ENCODE measurements around the gene SRI.

The SRI gene

DNA sequence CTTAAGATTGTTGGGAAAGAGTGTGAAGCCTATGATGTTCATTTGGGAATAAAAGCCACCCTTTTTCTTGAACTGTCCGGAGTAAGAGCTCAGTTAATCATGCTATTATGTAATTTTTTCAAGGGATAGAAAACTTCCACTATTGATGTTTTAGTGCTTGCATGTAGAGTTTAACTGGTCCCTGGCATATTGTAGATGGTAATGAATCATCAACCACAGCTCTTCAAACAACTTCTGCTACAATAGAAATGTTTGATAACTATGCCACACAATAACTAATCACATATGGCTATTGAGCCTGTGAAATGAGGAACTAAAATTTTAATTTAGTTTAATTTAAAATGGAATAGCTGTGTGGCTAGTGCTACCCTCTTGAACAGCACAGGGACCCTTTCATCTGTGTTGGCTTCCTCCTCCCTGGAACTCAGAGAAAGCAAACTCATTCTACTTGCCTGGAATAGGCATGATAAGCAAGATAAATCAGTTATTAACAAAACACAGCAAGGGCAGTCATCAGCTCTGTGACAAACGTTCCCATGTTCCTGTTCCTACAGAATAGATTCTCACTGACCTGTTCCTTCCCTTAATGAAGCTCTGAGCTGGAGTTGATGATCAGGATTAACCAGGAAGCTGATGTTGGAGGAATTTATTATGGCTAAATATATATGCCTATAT, 4.9 kb upstream of the SRI start:
- DNase-seq: no peak

DNA sequence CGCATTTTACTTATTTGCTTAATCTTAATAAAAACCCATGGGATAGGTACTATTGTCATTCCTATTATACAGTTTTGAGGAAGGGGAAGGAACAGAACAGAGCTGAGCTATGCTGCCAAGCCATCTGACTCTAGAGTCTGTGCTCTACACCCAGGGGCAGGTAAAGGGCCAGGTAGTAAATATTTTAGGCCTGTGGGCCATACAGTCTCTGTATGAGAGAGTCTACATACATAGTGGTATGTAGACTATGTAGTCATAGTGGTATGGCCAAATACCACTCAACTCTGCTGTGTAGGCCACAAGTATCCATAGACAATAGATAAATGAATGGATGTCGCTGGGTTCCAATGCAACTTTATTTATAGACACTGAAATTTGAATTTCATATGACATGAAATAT, 3.4 kb upstream of the SRI start:
- DNase-seq: no peak

DNA sequence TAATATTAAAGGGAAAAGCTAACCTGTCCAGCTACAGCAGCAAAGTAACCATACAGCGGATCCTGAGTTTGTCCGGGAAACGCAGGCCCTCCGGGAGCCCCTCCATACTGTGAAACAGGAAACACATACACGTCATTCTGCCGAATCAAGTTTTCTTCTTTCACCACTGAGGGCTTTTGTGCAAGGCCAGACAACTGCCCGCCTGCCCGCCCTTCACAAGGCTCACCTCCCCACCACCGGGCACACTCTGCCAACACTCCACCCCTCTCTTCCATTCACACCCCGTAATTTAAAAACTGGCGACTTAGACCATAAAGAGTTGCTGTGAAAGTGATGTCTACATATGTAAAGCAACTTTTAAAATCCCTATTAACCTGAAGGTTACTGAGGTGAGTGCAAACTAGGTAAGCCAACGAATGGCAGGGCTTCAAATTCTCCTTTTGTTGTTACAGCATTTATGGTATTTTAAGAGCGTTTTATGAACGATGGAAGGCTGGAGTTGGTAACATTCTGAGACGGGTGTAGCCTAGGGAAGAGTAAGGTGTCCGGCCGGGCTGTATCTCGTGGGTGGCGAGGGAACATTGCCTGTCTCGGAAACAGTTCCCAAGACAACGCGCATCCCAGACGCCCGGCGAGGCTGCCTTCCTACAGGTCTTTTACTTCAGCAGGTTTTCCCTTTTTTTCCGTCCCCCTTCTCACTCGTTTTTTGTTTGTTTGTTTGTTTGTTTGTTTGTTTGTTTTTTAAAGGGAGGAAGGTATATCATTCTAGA, 817 bp downstream of the SRI start:
- no peak for DNase-seq

DNA sequence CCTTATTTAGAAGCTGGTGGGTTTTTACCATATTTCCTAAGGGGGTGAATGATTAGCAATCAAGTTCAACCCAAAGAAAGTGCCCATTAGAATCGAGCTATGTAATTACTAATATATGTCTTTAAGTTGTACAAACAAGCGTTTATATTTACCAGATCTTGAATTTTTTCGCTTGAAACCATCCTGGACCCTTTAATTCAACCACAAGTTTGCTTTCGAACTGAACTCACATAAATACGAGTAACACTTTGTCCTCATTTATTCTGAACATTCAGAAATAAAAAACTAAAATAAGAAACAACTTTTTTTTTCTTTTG, 1.5 kb downstream of the SRI start:
- DNase-seq: no peak

DNA sequence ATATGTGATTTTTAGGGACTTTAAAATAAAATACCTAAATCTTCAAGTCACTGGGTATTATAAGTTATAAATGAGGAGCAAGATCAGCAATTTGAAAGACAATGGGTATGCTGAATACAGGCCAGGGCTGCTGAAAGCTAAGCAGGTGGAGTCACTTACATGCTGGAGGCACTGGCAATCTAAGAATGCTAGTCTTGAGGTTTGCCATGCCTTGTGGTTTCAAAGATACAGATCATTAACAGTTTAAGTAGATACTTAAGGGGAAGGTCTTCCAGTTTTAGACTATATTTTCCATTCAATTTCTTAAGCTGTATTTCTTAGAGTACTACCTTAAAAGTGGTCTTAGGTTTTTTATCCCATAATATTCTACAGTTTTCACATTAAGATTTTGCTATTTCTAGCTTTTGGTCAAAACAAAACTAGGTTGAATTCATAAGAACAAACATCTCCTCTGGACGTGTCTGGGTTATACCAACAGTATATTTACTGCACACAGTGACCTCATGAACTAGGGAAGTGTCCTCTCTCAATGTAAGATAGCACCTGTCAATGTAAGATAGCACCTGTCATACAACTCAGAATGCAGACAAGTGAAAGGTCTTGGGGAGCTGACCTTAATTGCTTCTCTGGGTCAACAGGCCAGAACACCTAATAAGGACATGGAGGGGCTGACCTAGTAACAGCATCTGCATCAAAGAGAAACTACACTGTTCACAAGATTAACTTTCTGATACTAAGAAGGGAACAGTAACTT, 2.0 kb downstream of the SRI start:
- DNase-seq: no peak

DNA sequence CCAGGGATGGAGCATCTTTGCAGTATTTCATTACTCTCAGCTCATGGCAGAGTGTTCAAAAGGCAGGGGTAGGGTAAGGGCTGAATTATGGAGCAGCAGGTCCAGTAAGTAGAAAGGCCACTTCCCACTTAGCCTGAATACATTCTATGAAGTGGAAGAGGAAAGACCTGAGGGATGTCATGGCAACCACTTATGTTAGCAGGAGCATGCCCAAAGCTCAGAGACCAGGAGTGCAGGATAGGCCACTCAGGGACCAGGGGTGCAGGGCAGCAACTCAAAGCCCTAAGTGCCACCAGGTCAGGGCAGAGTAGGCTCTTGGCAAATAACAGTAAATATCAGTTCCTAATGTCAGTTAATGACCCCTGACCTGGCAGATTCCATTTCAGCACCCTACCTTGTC, 3.6 kb downstream of the SRI start:
- DNase-seq: no peak

DNA sequence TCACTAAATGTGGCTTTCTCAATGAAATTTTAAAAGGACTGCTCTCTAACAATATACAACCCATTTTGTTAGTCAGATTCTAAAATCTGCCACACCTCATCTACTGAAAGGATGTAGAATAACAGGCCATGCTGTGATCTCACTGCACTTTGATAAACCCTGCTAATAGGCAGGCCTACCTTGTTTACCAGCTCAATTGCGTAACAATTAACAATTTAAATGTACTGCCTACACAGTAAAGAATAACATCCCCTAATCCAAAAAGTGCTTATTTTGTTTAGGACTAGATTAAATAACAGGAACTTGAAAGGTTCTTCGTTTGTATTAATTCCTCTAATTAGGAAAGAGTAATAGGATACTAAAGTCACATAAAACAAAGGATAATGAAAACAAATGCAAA, 4.5 kb downstream of the SRI start:
- DNase-seq: no peak

DNA sequence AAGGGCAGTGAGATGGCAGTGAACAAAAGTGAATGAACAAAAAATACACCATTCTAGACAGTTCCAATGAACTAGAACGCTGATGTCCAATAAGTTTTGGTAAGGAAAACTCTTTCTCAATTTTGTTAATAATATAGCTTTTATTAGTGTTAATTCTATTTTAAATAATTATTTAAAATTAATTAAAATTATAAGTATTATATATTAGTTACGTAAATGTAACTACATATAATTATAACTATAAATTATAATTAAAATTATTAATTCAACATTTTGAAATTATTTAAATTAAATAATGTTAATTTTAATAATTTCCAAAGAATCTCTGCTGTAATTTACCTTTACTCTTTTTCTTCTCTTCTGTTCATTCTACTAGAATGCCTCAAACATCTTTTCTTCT, 5.4 kb downstream of the SRI start:
- no peak for DNase-seq

DNA sequence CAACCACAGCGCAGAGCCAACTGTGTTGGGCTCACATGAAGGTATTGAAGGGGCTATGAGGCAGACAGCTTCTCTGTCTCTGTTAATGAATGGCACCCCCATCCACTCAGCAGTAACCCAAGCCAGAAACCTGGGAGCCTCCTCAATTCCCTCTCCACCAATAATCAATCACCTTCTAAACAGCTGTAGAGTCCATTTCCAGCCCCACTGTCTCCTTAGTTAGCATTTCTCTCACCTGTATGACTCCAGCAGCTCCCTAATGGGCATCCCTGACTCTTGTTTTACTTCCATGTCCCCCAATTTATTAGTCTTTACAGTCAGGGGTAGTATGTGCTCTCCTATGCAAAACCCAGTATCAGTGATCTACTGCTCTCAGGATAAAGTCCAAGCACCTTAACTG, 6.9 kb downstream of the SRI start:
- DNase-seq: no peak

DNA sequence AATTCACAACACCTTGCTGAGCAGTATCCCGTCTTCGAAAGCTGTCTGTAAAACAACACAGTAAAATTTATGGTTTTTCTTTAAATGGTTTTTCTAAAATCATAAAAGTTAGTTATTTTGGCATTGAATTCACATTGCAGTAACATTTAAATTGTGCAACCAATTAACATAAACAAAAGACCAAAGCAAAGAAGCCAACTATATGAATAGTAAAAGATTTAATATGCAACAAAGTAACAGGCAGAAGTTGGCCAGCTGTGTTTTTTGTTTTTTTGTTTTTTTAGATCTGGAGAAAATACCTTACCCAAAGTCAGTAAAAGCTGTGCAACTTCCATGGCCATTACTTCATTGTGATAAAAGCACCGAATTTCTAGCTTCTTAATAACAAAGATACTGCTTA, 11.3 kb downstream of the SRI start:
- no peak for DNase-seq

DNA sequence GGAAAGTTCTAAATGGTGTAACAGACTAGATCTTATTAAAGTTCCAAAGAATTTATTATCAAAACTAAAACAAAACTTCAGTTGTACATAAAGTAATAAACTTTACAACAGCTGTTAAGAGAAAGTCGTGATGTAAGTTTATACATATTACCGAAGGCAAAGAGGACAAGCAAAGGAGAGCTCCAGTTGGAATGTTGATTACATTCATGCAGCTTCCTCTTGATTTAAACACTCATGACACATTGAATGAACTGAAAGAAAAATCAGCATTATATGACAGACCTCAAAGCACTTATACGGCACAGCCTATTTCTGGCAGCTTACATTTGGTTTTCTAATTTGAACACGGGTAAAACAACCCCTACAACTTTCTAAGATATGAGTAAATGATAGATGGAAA, 13.6 kb downstream of the SRI start:
- DNase-seq: no peak

DNA sequence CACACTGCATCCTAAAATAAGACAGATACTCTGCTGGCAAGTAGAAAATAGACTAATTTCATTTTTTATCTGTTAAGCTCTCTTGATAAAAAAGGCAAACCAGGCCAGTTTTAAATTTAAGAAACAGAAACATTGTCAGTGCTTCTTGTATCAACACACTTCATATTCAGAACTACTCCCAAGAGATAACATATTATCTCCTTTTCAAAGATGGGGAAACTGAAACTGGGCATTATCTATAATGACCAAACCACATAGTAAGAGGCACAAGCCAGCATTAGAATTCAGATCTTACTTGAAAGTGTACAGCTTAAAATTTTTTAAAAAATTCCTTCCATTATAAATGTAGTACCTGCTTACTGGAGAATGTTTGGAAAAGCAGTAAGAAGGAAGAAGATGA, 14.7 kb downstream of the SRI start:
- DNase-seq: no peak

DNA sequence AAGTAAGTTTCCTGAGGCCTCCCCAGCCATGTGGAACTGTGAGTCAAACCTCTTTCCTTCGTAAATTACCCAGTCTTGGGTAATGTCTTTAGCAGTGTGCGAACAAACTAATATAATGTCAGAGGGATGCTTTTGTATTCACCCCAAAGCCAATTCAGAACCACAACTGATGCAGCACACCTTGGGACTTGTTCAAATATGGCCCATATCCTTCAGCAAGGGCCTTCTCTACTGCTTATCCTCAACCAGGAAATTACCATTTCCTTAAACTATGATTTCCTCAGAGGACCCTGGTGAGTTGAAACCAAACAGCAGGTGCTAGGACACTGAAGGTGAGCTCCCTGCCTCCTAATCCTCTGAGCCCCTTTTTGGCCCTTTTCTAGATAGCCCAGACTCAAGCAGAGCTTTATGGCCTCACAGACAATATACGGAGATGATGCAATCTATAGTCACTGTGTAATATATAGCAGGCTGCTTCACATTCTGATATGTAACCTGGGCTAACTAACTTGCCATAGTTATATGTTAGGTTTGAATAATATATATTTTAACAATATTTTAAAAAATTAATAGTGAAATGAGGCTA, 15.2 kb downstream of the SRI start:
- no peak for DNase-seq

DNA sequence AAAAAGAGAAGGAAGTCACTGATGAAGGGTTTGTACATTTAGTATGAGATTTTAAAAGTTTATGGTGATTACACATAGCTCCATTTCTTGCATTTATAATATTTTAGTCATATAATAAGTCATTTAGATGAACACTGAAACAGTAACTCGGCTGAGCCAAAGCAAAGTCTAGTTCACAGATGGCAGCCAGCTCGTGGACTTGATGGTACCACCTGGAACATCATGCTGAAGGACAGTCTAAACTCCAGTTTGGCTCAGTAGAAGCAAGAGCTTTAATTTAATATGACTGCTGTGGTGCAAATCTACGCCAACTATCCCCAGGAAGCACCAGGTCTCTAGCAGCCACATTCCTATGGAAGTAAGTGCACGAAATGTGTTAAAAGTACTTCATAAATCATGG, 16.4 kb downstream of the SRI start:
- DNase-seq: no peak

DNA sequence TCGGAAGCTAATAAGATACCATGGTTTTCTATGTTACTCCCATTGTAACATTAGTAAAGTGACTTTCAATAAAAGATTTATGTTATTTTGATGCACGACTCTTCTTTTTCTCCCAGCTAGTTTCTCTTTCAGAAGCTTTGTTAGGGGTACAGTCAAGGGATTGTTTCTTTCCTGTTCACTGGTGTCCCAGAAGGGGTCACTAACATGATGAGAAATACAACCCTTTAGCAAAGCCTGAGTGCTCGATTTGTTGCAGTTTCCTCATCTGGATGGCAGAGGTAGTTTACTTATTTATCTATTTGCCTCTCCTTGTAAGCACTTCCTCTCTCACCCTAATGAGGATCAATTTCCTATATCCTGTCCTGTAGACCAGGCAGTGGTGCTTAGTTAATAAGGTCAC, 17.0 kb downstream of the SRI start:
- DNase-seq: no peak

DNA sequence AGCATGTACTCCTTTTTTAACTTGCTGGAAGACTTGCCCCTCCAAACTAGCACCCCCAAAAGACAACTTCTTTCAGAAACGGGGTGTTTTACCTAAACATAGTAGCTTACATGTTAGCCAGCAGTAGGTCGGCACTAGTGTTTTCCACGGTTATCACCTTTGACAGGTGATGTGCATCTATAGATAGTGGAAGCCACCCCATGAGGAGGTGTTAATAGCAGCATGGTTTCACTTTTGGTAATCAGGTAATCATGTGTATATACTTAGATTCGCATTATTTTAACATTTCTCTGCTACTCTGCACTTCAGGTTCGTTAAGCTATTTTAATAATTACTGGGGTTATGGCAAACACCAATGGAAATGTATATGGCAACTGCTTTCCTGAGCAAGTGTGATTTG, 17.6 kb downstream of the SRI start:
- no peak for DNase-seq

DNA sequence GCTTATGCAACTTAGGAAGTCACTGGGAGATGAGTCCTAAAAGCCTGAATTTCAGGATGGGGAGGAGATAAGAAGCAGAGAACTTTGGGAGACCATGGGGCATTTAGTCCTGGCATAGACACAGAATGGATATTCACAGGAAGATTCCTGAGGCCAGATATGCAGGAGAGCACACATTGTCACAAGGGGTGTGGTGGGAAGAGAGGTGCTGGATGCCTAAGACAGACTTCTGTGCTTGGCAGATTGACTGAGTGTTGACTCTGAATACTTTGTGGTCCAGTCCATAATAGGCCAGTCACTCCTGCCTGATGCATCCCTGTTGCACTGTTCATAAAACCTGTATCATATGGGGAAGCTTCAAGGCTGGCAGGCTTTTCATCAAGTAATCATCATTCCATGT, 18.5 kb downstream of the SRI start:
- no peak for DNase-seq

DNA sequence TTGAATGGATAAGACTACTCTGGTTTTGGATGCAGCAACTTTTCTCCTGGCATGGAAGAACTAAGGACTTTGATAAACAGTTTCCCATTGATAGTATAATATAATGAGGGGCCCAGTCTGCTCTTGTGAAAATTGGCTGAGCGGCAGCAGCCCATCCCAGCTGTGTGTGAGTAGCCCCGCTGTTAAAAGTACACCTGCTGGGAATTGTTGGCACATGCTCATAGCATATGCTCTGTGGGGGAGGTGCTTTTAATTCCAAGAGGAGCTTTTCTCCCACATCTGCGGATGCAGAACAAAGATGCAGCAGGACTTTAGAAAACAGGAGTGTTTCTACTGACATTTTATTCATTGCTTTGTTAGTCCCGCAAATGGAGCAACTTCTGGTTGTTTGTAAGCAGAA, 19.0 kb downstream of the SRI start:
- DNase-seq: no peak

DNA sequence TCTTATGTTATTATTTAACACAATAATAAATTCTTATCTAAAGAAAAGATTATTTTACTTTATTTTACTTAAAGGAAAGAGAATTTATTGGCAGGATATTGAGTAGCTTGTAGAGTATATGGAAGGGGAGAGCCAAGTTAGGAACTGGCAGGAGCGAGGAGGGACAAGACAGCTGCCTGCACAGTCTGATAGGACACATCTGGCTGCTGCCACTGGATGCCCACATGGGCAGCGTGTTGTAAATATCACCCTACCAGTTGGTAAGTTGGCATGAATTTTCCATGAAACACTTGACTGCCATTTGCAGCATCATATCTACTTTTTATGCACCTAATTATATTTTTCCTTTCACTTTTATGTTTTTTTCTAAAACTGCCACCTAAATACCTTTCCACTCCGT, 19.6 kb downstream of the SRI start:
- no peak for DNase-seq

DNA sequence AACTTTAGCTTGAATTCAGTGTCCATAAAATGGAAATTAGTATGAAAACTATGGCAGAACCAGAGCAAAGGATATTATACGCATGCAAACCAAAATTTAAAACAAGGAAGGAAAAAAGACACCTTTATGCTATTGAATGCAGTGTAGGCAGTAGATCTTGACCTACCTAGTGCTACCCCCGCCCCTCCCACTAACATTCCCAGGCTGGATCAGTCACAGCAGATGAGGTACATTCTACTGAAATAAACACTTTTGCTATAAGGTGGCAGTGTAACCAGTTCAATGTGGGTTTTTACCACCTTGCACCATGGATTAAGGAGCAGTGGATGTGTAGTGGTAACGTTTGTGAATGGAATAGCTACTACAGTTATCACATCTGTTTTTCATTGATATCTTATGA, 27.9 kb downstream of the SRI start:
- DNase-seq: no peak

DNA sequence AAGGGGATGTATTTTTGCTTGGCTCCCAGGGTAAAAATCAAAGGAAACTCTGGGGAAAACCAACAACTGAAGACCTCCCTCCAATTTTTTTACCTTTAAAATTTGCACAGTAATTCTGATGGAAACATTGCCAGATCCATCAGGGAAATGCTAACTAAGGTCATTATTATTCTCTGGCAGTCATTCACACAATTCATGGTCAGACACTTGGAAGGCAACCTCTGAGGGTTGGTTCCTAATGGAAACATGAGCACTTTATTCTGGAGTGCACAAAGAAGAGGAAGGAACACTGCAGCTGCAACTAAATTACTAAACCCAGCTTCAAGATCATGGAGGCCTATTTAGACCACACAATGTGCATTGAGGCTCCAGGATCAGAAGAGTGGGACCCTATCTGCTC, 34.2 kb downstream of the SRI start:
- no peak for DNase-seq

DNA sequence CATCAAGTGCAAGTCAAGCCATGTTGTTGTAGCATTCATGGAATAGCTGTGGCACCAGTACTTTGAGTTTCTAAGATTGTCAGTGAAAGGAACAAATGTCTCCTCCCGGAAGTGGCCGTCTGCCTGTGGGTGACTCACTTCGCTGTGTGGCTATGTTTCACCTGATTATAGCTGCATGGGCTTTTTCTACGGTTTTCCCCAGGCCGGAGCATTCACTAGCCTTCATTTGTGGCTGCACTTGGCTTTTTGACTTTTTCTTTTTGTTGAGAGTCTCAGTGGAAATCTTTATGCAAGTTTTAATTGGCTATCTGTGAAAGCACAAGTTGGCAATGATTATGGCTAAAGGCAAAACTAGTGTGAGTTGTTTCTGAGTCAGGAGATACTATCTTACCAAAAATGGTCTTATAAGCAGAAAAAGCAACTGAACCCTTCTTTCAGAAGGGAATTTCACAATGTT, 35.0 kb downstream of the SRI start:
- DNase-seq: no peak

DNA sequence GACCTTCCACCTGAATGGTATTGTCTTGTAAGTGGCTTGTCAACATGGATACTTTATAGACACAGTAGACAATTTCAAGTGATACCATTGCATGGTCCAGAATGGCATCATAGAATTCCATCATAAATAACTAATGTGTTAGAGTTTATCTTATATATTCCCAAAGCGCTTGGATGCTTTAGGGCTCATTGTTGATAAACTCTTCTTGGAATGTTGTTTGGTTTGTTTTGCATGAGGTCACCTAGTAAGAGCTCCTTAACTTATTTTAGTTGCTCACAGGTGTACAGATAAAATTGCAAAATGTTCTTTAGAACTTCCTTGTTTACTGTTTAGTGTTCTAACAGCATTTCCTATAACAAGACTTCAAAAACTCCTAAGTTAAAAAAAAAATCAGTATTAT, 36.8 kb downstream of the SRI start:
- DNase-seq: no peak

DNA sequence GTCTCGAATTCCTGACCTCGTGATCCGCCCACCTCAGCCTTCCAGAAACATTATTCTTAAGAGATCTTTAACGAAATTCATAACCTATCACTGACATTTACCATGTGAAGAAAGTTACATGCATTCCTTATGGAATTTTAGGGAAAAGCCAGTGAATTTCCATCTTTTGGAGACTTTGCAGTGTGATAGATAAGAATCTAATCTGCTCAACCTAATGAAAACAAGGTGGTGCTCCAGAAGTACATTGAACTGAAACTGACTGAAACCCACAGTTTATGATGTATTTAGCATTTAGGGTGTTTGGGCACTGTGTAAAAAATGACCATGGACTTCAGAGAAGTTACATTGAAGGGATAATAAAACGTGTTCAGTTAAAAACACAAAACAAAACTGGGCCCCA, 43.6 kb downstream of the SRI start:
- DNase-seq: no peak

Measured in bone marrow (tissue), 2 donors.